HG03139 (cell line): ENCODE data around the gene SLC4A1AP.
A peak's percentile ranks its signal among the peaks of the same experiment; 100 is the strongest.
"Not testable (repeated sequence)": the region's sequence is repeated elsewhere in the genome, so short reads cannot be mapped to it uniquely, and the experiment has no call there.

ENCODE experiments used
- ATAC-seq: cut with Tn5 transposase; IDR thresholded peaks from one replicate; pipeline ENCODE4 v1.9.1; 2021; ENCODE audit not compliant: unreplicated experiment

Gene SLC4A1AP

DNA sequence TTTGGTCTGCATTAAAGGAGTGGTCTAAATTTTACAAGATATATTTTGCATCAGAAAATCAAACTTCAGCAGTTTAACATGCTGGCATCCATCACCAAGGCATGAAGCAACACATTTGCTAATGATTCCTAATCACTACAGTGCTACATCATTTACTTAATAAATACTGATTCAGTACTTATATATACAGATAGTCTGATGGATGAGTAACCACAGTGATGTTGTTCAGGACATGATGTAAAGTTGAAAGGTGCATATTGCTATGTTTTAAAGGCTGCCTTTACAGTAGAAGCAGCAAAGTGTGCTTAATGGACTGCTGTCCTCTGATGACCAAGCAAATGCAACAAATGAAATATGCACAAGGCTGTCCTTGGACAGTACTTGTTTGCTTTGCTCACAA is 11.3 kb upstream of the SLC4A1AP start:
- ATAC-seq, result no peak

DNA sequence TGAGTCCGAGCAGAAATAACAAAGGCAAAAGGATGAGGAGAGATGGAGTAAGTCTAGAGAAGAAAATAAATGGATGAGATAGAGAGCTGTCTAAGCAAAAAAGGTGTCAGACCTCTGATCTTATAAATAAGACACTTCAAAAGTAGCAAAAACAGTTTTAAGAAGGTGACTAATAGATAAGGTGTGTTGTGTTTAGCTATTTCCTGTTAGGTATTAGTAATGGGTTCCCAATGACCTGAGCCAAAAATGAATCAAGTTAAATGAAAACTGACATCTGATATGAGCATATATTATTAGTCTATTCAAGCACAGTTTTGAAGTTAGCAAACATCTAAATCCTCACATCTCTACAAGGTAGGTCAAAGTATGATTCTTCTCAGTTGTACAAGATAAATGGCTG is 10.9 kb upstream of the SLC4A1AP start:
- ATAC-seq, result no peak

GRCh38 chr2:27653397-27653796 is 10.3 kb upstream of the SLC4A1AP start:
- no peak for ATAC-seq

DNA sequence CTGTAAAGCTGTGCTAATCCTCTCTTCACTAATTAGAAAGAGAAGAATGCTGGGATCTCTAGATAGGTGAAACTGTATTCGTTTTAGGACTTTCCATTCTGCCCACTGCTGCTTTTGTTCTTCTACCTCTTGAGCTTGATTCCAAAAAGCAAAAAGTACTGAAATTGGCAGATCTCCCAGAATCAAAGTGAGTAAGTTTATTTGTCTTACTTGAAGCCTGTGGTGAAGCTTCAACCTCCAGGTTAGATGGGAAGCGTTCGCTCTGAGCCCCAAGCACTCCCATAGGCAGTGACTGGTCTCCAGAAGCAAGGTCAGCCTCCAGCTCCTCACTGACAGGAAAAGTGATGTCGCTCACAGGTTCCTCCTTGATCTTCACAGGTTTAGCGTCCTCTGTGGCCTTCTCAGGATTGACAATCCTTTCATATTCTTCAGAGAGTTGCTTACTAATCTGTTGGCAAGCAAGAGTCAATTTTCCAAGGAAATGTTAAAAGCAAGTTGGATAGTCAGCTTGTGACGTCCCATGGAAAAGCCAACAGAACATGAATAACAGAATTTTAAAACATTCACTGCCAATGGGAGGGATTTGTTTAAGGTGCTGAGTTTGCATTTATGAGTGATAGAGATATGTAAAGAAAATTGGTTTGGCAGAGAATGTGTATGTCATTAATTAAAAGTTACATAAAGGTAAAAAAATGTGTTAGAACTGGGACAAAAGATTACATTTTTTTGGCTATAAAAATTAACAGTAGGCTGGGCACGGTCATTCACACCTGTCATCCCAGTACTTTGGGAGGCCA is 8.3 kb upstream of the SLC4A1AP start:
- ATAC-seq, result no peak

DNA sequence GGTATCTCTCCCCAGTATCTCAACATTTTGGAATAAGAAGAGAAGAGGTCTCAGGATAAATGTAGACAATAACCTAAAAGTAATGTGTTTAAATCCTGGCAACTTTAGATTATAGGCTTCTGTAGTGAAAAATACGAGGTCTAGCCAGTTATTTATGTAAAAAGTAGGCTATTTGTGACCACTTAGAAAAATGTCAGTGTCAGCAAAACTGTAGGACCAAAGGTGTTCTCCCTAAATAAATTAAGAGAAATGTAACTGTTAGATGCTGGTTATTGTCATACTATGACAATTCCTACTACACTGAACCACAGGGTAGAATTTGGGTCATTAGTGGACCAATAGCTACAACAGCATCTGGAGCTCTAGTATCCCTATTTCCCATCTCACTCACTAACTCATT is 2.3 kb upstream of the SLC4A1AP start:
- ATAC-seq, result no peak

GRCh38 chr2:27664154-27664574 is 475 bp downstream of the SLC4A1AP start:
- no peak for ATAC-seq

DNA sequence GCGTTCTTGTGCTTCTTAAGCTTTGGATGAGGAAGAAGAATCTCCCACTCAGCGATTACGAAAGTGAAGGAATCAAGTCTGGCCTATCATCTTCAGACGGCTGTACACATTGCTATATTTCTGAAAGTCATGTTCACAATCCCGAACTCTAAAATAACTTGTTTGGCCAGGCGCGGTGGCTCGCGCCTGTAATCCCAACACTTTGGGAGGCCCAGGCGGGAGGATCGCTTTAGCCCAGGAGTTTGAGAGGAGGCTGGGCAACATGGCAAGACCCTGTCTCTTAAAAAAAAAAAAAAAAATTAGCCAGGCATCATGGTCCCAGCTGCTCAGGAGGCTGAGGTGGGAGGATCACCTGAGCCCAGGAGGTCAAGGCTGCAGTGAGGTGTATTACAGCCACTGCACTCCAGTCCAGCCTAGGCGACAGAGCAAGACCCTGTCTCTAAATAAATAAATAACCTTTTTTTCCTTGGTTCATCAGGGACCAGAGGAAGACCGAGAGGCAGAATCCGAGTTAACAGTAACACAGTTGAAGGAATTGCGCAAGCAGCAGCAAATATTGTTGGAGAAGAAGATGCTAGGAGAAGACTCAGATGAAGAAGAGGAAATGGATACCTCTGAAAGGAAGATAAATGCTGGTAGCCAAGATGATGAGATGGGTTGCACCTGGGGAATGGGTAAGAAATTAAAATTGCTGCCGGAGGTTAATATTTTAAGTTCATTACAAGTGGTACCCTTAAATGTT is 1.1 kb downstream of the SLC4A1AP start:
- no peak for ATAC-seq

DNA sequence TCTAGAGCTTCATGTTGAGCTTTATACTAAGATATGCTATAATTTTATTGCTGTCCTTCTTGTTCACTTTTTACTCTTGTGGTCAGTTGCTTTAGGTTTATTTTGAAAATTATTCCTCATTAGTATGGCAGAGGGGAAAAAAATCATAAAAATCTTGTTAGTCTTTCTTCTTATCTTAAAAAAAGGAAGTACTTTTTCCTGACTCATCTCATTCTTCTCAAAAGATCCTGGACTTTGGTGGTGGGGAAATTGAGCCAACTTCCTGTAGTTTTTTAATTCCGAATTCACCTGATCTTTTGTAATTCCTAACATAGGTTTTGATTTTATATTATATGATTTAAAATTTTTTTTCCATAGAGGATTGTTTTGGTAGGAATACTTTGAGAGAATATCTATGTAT is 3.8 kb downstream of the SLC4A1AP start:
- no peak for ATAC-seq

- ATAC-seq, result no peak
Measured at GRCh38 chr2:27671235-27671634, 7.5 kb downstream of the SLC4A1AP start.

DNA sequence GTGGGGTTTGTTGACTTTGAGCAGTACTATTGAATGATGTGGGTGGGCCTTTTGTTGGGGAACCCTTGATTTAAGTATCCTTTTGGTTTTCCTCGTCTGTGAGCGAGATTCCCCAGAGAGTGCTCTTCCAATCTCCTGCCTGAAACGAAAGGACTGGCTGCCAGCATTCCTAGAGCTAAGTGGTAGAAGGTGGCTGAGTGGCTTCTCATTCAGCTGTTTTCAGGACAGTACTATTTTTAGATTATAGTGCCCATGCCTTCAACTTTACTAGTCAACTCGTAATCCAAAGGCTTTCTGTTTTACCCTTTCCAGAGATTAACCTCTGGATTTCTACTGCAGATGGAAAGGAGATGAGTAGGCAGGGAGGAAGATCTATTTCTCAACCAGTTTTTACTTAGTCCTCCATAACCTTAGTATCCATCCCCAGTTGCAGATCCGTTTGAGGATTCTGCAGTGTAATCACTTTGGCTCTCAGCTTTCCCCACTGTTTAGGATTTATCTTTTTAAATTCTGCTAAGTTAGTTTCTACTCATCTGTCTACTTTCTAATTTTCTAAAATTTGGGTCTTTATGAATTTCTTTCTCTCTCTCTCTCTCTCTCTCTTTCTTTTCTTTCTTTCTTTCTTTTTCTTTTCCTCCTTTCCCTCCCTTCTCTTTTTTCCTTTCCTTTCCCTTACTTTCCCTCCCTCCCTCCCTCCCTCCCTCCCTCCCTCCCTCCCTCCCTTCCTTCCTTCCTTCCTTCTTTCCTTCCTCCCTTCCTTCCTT is 9.2 kb downstream of the SLC4A1AP start:
- no peak for ATAC-seq

DNA sequence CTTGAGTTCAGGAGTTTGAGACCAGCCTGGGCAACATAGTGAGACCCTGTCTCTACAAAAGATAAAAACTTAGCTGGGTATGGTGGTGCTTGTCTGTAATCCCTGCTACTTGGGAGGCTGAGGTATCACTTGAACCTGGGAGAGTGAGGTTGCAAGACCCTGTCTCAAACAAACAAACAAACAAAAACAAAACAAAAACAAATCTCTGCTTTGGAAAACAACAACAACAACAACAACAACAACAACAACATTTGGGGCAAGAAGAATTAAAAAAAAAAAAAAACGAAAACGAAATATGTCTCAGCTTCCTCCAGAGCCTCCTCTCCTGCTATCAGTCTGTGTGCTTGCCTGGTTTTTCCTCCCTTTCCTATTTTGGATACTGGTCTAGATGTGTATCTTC is 16.9 kb downstream of the SLC4A1AP start:
- no peak for ATAC-seq

GRCh38 chr2:27681841-27682240 is 18.2 kb downstream of the SLC4A1AP start:
- ATAC-seq, result no peak

- ATAC-seq, result not testable (repeated sequence)
Measured at GRCh38 chr2:27682334-27682771, 18.7 kb downstream of the SLC4A1AP start.

GRCh38 chr2:27683390-27684071 is 19.8 kb downstream of the SLC4A1AP start:
- ATAC-seq, result peak; percentile 70

DNA sequence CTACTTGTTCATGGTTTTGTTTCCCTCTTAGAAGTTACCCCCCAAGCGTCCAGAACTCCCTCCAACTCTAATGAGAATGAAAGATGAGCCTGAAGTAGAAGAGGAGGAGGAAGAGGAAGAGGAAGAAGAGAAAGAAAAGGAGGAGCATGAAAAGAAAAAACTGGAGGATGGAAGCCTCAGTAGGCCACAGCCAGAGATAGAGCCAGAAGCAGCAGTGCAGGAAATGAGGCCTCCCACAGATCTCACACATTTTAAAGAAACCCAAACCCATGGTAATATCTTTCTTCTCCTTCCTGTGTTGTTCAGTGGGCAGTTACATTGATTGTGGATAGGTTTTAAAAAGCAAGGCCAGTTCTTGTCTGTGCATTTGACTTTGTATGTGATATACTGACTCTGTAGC is 21.3 kb downstream of the SLC4A1AP start:
- not testable (repeated sequence) for ATAC-seq

DNA sequence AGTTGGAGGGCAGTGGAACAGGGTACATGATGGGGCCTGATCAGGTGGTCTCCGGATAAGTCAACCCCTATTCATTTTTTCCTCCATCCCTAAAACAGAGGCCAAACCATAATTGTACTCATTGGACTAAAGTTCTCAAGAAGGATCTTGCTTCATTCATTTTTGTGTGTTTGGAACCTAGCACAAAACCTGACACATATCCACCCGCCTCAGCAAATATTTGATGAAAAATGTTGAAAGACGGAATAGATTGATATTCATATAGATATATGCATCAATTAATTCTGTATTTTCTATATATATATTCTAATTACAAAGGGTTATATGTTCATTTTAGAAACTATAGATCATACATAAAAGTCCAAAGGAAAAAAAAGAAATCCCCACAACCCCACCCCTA is 21.9 kb downstream of the SLC4A1AP start:
- no peak for ATAC-seq

DNA sequence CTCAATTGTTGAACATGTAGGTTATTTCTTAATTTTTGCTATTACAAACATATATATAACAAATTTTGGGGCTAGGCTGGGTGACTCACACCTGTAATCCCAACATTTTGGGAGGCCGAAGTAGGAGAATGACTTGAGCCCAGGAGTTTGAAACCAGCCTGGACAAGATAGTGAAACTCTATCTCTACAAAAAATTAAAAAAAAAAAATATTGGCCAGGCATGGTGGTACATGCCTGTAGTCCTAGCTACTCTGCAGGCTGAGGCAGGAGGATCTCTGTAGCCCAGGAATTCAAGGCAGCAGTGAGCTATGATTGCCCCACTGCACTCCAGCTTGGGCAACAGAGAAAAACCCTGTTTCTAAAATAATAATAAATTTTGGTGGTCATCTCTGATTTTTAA is 23.5 kb downstream of the SLC4A1AP start:
- ATAC-seq, result no peak

GRCh38 chr2:27689424-27689823 is 25.7 kb downstream of the SLC4A1AP start:
- ATAC-seq, result no peak

GRCh38 chr2:27690052-27690451 is 26.4 kb downstream of the SLC4A1AP start:
- ATAC-seq, result no peak

GRCh38 chr2:27697660-27698059 is 34.0 kb downstream of the SLC4A1AP start:
- ATAC-seq, result no peak

DNA sequence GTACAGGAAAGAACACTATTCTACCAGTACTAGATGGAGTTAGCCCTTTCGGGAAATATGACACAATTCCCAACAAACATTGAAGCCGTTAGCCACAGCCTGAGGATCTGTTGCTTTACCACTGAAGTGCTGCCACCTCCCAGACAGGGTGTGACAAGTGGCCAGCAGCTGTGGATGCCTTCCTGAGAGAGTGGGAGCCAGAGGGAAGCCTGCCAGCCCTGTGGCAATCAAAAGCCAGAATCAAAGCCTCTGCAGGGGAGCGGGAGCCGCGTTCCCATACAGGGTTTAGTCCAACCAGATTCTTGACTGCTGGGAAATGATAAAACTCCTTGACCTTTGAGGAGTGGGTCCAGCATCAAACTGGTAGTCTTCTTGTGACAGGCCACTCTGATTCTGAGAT is 38.0 kb downstream of the SLC4A1AP start:
- no peak for ATAC-seq
